HG03175 (cell line): ENCODE results near the gene SKP1.

Experiments used
- ATAC-seq: cut with Tn5 transposase; IDR thresholded peaks from one replicate; pipeline ENCODE4 v1.9.1; 2021; ENCODE audit warnings: mild to moderate bottlenecking, moderate library complexity; ENCODE audit not compliant: unreplicated experiment

The SKP1 gene

DNA sequence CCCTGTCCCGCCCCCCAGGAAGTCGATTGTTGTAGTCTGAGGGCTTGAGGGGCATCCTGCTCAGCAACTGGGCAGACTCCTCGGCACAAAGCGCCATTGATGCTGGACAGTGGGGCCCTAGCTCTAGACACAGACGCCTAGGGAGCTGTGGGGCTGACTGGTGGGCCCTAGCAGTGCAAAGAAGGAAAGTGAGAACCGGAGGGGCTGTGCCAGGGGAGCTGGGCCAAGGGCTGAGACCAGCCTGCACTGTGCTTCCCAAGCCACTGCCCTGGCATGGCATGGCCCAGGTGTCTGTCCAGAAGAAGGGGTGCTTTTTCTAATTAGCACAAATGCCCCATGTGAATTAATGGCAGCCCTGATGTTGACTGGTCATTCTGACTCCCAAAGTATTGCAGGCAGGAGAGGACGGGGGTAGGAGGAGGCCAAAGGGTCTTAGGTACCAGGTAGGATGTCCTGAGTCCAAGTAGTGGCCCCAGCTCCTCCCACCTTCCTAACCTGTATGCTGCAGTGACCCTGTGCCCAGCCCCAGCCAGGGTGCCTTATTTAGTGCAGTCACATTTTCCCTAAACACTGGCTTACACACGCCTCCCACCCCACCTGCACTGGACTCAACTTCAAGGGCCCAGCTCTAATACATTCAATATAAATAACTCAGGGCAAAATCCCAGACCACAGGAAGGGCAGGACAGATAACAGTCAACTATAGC is 46.4 kb downstream of the SKP1 start:
- no peak for ATAC-seq

DNA sequence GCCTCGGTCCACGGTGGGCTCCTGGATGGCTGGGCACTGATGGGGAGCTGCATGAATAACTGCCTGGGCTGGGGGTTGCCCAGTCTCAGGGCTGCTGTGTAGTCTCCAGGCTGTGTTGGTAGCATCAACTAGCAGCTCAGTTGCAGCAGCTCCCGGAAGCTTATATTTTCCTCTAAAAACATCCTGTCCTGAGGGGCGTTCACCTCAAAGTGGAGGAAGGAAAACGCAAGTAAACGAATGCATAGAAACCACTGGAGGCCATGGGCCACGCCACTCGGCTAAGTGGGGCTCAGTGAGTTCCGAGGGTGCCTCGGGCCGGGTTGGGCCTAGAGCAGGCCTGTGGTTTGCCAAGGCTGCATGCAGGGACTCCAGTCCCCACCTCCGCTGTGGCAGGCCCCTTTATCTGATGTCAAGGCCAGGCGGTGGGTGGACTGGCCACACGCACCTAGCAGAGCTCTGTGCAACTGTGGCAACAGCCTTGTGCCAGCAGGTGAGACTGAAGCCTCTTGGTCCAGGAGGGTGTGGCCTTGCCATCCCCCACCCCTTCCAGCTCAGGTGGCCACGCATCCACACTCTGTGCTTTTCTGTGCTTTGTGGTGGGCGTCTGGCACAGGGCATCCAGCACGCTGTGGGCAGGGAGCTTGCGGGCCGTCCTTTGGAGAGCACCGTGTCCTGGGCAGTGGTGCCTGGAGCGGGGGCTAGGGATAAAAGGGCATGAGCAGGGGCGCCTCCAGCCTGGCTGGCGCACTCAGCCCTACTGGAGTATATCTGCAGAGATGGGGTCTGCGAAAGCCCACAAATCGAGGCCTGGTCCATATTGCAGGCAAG is 47.1 kb downstream of the SKP1 start:
- no peak for ATAC-seq

DNA sequence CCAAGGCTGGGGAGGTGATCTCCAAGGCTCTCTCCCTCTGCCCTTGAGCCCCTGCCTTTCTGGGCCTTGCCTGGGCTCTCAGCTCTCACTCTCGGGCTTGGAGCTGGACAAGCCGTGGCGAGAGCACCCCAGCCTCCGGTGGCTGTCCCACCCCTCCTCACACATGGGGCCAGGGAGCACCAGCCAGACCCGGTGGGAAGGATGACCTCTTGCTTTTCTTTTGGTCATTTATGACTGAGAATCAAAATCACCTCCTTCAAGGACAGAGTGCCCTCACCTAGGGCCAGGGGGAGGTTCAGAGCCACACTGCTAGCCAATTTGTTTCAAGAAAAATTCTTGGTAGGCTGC is 48.1 kb downstream of the SKP1 start:
- ATAC-seq: no peak

GRCh38 chr5:134127988-134128647 is 48.6 kb downstream of the SKP1 start:
- ATAC-seq: no peak

DNA sequence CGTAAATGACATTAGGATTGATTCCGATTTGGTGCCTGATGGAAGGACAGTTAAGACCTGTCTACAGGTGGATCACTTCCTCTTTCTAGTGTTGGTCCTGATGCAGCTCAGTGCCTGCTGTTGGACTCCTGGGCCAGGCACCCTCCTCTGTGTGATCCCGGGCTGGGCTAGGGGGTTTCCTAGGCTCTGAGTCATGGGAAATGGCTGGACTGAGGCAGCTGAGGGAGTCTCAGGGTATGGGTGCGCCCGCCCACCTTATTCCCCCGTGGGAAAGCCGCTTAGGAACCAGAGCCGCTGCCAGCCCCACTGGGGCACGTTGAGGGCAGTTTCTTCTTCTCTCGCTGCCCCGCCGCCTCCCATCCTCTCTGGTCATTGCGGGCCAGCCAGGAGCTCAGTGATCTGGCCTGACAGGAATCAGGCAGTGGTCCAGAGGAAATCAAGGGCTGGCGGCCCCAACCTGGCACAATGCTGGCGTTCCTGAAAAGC is 49.3 kb downstream of the SKP1 start:
- peak; percentile 56 for ATAC-seq

GRCh38 chr5:134125039-134126015 is 51.4 kb downstream of the SKP1 start:
- no peak for ATAC-seq

DNA sequence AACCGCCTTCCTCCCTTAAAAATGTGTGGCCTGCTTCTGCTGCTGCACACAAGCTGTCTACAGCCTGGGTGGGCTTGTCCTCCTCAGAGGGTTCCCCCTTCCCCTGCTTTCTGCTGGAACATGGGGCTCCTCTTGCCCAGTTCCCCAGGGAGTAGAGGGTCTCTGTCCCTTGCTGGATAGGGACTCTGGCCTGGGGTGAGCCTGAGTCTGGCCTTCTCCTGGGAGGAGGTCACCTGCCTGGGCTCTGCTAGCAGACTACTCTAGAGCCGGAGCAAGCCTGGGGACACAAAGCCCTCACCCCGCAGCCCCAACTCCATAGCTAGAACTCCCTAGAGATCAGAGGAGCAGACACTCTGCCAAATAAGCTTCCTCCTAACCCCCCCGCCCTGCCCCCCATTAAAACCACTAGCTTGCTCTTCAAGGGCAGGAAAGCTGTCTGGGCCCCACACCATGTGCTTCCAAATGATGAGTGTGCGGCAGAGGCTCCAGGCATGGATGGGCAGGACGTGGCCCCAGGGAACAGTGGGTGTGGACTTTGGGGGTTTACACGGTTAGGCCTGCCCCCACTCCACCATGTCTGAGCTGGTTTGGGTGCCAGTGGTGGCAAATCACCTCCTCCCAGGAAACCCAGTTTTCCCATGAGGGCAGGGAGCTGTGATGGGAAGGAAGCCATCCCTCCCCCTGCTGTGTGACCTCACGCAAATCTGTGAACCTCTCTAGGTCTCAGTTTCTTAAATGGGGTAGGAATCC is 52.3 kb downstream of the SKP1 start:
- ATAC-seq: no peak

GRCh38 chr5:134123360-134123759 is 53.4 kb downstream of the SKP1 start:
- no peak for ATAC-seq

DNA sequence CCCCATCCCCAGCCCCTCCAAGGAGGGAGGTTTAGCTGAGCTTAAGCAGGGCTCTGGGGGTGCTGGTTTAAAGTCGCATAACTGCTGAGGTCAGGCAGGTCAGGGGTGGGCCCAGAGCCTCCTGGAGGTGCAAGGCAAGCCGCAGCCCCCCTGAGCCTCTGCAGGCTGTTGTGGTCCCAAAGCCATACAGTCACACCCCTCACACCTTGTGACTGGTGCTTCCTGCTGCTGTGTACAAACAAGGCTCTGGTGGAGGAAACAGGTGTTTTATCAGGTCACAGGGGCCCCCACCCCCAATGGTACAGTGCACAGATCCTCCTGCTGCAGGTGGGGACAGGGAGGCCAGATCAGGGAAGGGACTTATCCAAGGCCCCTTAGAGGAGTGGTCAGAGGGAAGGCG is 54.2 kb downstream of the SKP1 start:
- ATAC-seq: no peak

GRCh38 chr5:134120386-134121138 is 56.2 kb downstream of the SKP1 start:
- no peak for ATAC-seq

DNA sequence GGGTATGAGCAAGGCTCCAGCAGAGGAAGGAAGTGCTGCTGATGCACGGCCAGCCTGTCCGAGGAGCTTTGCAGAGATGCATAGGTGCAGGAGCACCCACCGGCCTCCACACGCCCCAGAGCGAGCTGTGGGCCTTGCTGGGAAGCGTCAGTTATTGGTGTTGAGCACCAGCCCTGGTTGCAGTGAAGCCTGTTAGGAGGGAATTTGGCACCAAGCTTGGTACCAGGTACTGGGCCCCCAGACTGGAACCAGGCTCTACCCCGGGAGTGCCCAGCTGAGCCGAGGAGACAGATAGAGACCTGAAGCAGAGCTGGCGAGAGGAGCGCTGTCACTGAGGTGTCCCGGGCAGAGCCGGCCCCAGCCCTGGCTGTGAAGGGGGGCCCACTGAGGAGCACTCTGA is 57.0 kb downstream of the SKP1 start:
- no peak for ATAC-seq

- ATAC-seq: no peak
Measured at GRCh38 chr5:134118212-134118835, 58.4 kb downstream of the SKP1 start.

GRCh38 chr5:134116789-134117761 is 59.7 kb downstream of the SKP1 start:
- ATAC-seq: no peak

DNA sequence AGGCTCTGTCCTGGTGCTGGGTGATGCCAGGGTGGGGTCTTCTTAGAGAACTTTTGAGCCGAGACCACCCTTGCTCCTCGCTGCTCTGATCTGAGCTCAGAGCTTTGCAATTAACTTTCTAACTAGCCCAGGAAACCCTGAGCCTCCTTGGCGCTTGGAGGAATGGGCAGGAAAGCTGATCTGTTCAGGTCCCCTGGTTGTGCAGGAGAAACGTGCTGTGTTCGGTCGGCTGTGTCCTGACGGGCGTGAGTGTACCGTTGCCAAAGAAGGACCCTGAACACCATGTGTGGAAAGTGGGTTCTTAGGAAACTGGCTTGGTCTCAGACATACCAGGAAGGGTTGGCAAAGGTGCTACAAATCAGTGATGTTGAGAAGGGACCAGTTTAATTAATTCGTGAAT is 60.5 kb downstream of the SKP1 start:
- ATAC-seq: no peak

DNA sequence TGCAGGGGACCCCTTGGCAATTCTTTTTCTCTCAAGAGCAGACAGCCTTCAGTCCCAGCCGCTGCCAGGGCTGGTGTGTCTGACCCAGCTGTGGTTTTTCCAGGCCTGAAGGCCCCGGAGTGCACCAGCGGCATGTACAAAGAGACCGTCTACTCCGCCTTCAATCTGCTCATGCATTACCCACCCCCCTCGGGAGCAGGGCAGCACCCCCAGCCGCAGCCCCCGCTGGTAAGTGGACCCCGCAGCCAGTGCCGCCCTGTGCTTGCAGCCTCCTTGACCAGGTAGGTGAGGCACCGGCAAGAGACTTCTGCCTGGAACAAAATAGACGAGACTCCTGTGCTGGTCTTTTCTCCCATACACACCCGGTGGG is 61.0 kb downstream of the SKP1 start:
- no peak for ATAC-seq

- ATAC-seq: peak; percentile 2
Measured at GRCh38 chr5:134114886-134115805, 61.6 kb downstream of the SKP1 start.
